Smooth muscle cell (in vitro differentiated cells): ENCODE data around the gene EHMT2. TPM values are rescaled to one million over a fixed set of nuclear protein-coding genes. Genes with fewer than 3 reads are reported as not detected.

ENCODE experiments used
- DNase-seq: peaks from one replicate; lab custom pipeline; 2025; ENCODE audit not compliant: unreplicated experiment; lab: John Stamatoyannopoulos, UW
- H2AFZ ChIP-seq: fragments of 200-600 bp; sonication (generic); 2 replicates; pipeline ENCODE4 v1.6.0; 2016; ENCODE audit warnings: antibody characterized with exemption, low read depth, mild to moderate bottlenecking
- H3F3A ChIP-seq: fragments of 200-600 bp; sonication (generic); 2 replicates; pipeline ENCODE4 v1.6.0; 2017; ENCODE audit warnings: antibody characterized with exemption, low read depth
- H3K27ac ChIP-seq: fragments of 200-600 bp; sonication (generic); 2 replicates; pipeline ENCODE4 v1.5.1; 2016; ENCODE audit warnings: low read depth, mild to moderate bottlenecking
- H3K27me3 ChIP-seq: fragments of 200-600 bp; sonication (generic); 2 replicates; pipeline ENCODE4 v1.6.1; 2016; ENCODE audit warnings: low read depth, mild to moderate bottlenecking
- H3K36me3 ChIP-seq: fragments of 200-600 bp; sonication (generic); 2 replicates; pipeline ENCODE4 v1.5.1; 2016; ENCODE audit warnings: low read depth
- H3K4me1 ChIP-seq: fragments of 200-600 bp; sonication (generic); 2 replicates; pipeline ENCODE4 v1.5.1; 2016; ENCODE audit warnings: low read depth
- H3K4me2 ChIP-seq: fragments of 200-600 bp; sonication (generic); 2 replicates; pipeline ENCODE4 v1.6.0; 2016; ENCODE audit warnings: mild to moderate bottlenecking
- H3K4me3 ChIP-seq: fragments of 200-600 bp; sonication (generic); 2 replicates; pipeline ENCODE4 v1.5.1; 2016; ENCODE audit warnings: mild to moderate bottlenecking
- H3K79me2 ChIP-seq: fragments of 200-600 bp; sonication (generic); 2 replicates; pipeline ENCODE4 v1.6.0; 2016; ENCODE audit warnings: low read depth, mild to moderate bottlenecking
- H3K9ac ChIP-seq: fragments of 200-600 bp; sonication (generic); 2 replicates; pipeline ENCODE4 v1.6.0; 2016; ENCODE audit warnings: low read depth
- H3K9me3 ChIP-seq: fragments of 200-600 bp; sonication (generic); replicated peaks from 2 replicates; pipeline ENCODE4 v1.5.1; 2016; ENCODE audit warnings: low read depth
- H4K20me1 ChIP-seq: fragments of 200-600 bp; sonication (generic); 2 replicates; pipeline ENCODE4 v1.6.0; 2016; ENCODE audit warnings: low read depth
- CTCF ChIP-seq: fragments of 200-600 bp; sonication (generic); IDR thresholded peaks from 2 replicates; pipeline ENCODE4 v1.5.1; 2017; ENCODE audit warnings: borderline replicate concordance, mild to moderate bottlenecking, antibody characterized with exemption; ENCODE audit not compliant: insufficient read depth, poor library complexity, severe bottlenecking
- WGBS: methylation state at CpG from one replicate; pipeline ENCODE4 v1.1.7; 2016; ENCODE audit warnings: low lambda C conversion rate; 5-methylcytosine and 5-hydroxymethylcytosine counted together
- polyA plus RNA-seq: library from polyadenylated mRNA; unstranded; fragments of >200 nt; fragmentation: Nextera tagmentation; extraction: Ambion mirVana; gene quantifications from 2 replicates; pipeline ENCODE4 v1.2.1, GENCODE V29; 2016
- total RNA-seq: library from RNA; depleted of rRNA; stranded (reverse); fragments of >200 nt; gene quantifications from 2 replicates; pipeline ENCODE4 v1.2.3, GENCODE V29; 2014

EHMT2 gene
- total and polyA plus RNA-seq, 2 experiments from 2014 or later = 17.6 to 33.9 TPM

GRCh38 chr6:31927242-31927862 lies 29.9 kb upstream of the EHMT2 start, which contains the start of gene C2:
C2 (plus strand) TSS chr6:31927717; CDS start chr6:31927753, 36 bp downstream.
- WGBS = 90% methylated on average over 11 of the region's 11 CpGs
- Histone ChIP-seq H3F3A (no peaks in the 10 kb centered on the region), H4K20me1 (no peaks in the 10 kb centered on the region), H2AFZ (no peak within 1 kb of the TSS), H3K4me3 (no peak within 1 kb of the TSS), H3K79me2 (no peaks in the 10 kb centered on the region), H3K9ac (no peak within 1 kb of the TSS), H3K4me1 (no peaks in the 10 kb centered on the region), H3K9me3 (no peaks in the 10 kb centered on the region), H3K36me3 (no peaks in the 10 kb centered on the region), H3K4me2 (no peak within 1 kb of the TSS), H3K27ac (no peak within 1 kb of the TSS), H3K27me3 (peaks cover 4% of the 10 kb centered on the region)
- TF ChIP-seq CTCF = no peak
- DNase-seq = no peak

GRCh38 chr6:31922942-31923341 lies 25.4 kb upstream of the EHMT2 start:
- H3F3A ChIP-seq = no peaks in the 10 kb centered on the region
- H3K27ac ChIP-seq = no peak overlapping the region
- no peak for TF ChIP-seq CTCF
- no peaks in the 10 kb centered on the region for H4K20me1 ChIP-seq
- no peak for DNase-seq
- H3K9me3 ChIP-seq = no peaks in the 10 kb centered on the region
- H3K27me3 ChIP-seq = peaks cover 2% of the 10 kb centered on the region
- H2AFZ ChIP-seq = no peak overlapping the region
- H3K79me2 ChIP-seq = no peaks in the 10 kb centered on the region
- H3K4me1 ChIP-seq = no peaks in the 10 kb centered on the region
- H3K4me2 ChIP-seq = no peak overlapping the region
- H3K4me3 ChIP-seq = no peak overlapping the region
- no peaks in the 10 kb centered on the region for H3K36me3 ChIP-seq
- 37% methylated on average over 5 of the region's 5 CpGs for WGBS
- H3K9ac ChIP-seq = no peak overlapping the region

DNA sequence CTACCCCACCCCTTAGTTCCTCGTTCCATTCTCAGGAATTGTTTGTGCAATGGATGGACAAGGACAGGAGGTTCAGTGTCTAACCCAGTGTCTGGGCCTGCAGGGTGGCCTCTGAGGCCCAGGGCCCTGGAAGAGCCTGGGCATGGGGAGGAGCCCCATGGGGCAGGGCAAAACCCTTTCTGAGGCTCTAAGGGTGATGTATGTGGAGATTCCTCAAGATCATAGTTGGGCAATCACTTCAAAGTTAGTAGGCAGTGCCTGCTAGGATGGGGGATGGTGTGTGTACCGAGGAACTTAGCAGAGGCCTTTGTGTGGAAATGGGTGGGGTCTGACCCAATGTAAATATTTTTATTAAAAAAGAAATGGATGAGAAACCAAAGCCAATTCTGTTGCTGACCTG lies 23.3 kb upstream of the EHMT2 start:
- Histone ChIP-seq H3K9me3 (no peaks in the 10 kb centered on the region), H3K4me1 (no peaks in the 10 kb centered on the region), H2AFZ (no peak overlapping the region), H3K4me2 (no peak overlapping the region), H3K79me2 (no peaks in the 10 kb centered on the region), H4K20me1 (no peaks in the 10 kb centered on the region), H3K27ac (no peak overlapping the region), H3K9ac (no peak overlapping the region), H3K36me3 (no peaks in the 10 kb centered on the region), H3K4me3 (no peak overlapping the region), H3F3A (no peaks in the 10 kb centered on the region), H3K27me3 (no peaks in the 10 kb centered on the region)
- 73% methylated on average over 2 of the region's 2 CpGs for WGBS
- DNase-seq = no peak
- no peak for TF ChIP-seq CTCF

GRCh38 chr6:31919624-31920303 lies 22.3 kb upstream of the EHMT2 start:
- Histone ChIP-seq H3K27me3 (no peaks in the 10 kb centered on the region), H3F3A (no peaks in the 10 kb centered on the region), H3K4me1 (no peaks in the 10 kb centered on the region), H3K27ac (no peak overlapping the region), H3K9ac (no peak overlapping the region), H3K36me3 (no peaks in the 10 kb centered on the region), H3K4me2 (no peak overlapping the region), H3K4me3 (no peak overlapping the region), H3K9me3 (no peaks in the 10 kb centered on the region), H3K79me2 (no peaks in the 10 kb centered on the region), H2AFZ (no peak overlapping the region), H4K20me1 (no peaks in the 10 kb centered on the region)
- WGBS = 81% methylated on average over 6 of the region's 6 CpGs
- DNase-seq = no peak
- TF ChIP-seq CTCF = no peak
